GM18511 (cell line): Measurements from ENCODE around the gene PPP1R3C.

Experiments
- ATAC-seq: cut with Tn5 transposase; IDR thresholded peaks from one replicate; pipeline ENCODE4 v1.9.1; 2021; ENCODE audit warnings: mild to moderate bottlenecking, moderate library complexity; ENCODE audit not compliant: unreplicated experiment

PPP1R3C gene

GRCh38 chr10:91602449-91602848 is 30.4 kb downstream of the PPP1R3C start:
- no peak for ATAC-seq

GRCh38 chr10:91601212-91601611 is 31.7 kb downstream of the PPP1R3C start:
- ATAC-seq: no peak

- no peak for ATAC-seq
These were observed 34.5 kb downstream of the PPP1R3C start for GRCh38 chr10:91598211-91598977.

- no peak for ATAC-seq
These were observed 35.5 kb downstream of the PPP1R3C start for GRCh38 chr10:91597197-91597881.

- no peak for ATAC-seq
These were observed 36.1 kb downstream of the PPP1R3C start for GRCh38 chr10:91596825-91597196.

- no peak for ATAC-seq
These were observed 39.0 kb downstream of the PPP1R3C start for GRCh38 chr10:91593834-91594233.

- ATAC-seq: no peak
These were observed 39.5 kb downstream of the PPP1R3C start for GRCh38 chr10:91593366-91593765.

GRCh38 chr10:91592266-91592975 is 40.5 kb downstream of the PPP1R3C start:
- no peak for ATAC-seq

- ATAC-seq: no peak
These were observed 41.1 kb downstream of the PPP1R3C start for GRCh38 chr10:91591797-91592174.

- no peak for ATAC-seq
These were observed 41.7 kb downstream of the PPP1R3C start for GRCh38 chr10:91590904-91591796.

- ATAC-seq: no peak
These were observed 42.5 kb downstream of the PPP1R3C start for GRCh38 chr10:91590142-91590903.

GRCh38 chr10:91589658-91590035 is 43.2 kb downstream of the PPP1R3C start:
- ATAC-seq: no peak

- no peak for ATAC-seq
These were observed 43.7 kb downstream of the PPP1R3C start for GRCh38 chr10:91589015-91589657.

GRCh38 chr10:91587710-91588638 is 44.9 kb downstream of the PPP1R3C start:
- ATAC-seq: no peak

GRCh38 chr10:91582153-91582554 is 50.7 kb downstream of the PPP1R3C start:
- ATAC-seq: no peak

- ATAC-seq: no peak
These were observed 53.4 kb downstream of the PPP1R3C start for GRCh38 chr10:91579329-91579985.
